Measurements from ENCODE around the gene NDOR1.

NDOR1 gene

DNA sequence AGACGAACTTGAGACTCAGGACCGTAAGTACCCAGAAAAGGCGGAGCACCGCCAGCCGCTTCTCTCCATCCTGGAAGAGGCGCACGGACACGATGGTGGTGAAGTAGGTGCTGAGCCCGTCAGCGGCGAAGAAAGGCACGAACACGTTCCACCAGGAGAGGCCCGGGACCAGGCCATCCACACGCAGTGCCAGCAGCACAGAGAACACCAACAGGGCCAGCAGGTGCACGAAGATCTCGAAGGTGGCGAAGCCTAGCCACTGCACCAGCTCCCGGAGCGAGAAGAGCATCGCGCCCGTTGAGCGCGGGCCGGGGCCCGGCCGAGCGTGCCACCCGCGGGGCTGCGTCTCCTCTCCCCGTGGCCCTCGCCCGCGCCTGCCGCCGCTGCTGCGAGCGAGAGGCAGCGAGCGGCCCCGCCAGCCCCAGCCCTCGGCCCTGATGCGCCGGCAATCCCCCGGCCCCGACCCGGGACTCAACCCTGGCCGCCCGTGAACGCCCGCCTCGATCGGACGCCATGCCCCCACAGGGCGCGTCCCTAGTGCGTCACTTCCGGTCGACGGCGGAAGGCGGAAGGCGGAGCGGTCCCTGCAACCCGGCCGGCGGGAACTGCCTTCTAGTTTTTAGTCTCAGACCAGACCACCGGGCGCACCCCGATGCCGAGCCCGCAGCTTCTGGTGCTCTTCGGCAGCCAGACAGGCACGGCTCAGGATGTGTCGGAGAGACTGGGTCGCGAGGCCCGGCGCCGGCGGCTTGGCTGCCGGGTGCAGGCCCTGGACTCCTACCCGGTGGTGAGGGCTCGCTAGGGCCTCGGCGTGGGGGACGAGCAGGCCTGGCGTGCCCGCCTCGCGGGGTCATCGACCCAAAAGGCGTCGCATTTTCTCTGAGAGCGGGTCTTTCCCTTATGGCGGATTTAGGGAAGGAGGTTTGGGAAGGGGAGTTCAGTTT, at the start of gene NDOR1, which contains the start of gene TMEM203:
TSS of gene NDOR1 (plus strand) at position 575 of the 944 bp plus-strand sequence. CDS start at position 653, 78 bp downstream.
TSS of gene TMEM203 (minus strand) at position 523 of the 944 bp plus-strand sequence. CDS start at position 289, 234 bp downstream.
- Histone ChIP-seq H3K4me3 (ENCODE audit: low read depth, low read length) (peak within 1 kb of the TSS; percentile 100), H3K36me3 (ENCODE audit: insufficient read depth, low read length) (no peaks in the 10 kb centered on the region), H2AFZ (ENCODE audit: low read length, unreplicated experiment) (peak within 1 kb of the TSS; percentile 76), H3K79me2 (ENCODE audit: control insufficient read depth, insufficient read depth, low read length, unreplicated experiment) (peaks cover 36% of the 10 kb centered on the region), H3K27me3 (ENCODE audit: insufficient read depth, low read length) (no peaks in the 10 kb centered on the region), H3K27ac (ENCODE audit: low read depth, low read length) (peak within 1 kb of the TSS; percentile 44; the same call in 1 of the 2 replicates), H3K4me1 (ENCODE audit: control insufficient read depth, insufficient read depth, low read length, unreplicated experiment) (peaks cover 17% of the 10 kb centered on the region)

GRCh38 chr9:137156567-137157375, 48.7 kb upstream of the NDOR1 start:
- H3K4me1 ChIP-seq (ENCODE audit: control insufficient read depth, insufficient read depth, low read length, unreplicated experiment), result no peaks in the 10 kb centered on the region

DNA sequence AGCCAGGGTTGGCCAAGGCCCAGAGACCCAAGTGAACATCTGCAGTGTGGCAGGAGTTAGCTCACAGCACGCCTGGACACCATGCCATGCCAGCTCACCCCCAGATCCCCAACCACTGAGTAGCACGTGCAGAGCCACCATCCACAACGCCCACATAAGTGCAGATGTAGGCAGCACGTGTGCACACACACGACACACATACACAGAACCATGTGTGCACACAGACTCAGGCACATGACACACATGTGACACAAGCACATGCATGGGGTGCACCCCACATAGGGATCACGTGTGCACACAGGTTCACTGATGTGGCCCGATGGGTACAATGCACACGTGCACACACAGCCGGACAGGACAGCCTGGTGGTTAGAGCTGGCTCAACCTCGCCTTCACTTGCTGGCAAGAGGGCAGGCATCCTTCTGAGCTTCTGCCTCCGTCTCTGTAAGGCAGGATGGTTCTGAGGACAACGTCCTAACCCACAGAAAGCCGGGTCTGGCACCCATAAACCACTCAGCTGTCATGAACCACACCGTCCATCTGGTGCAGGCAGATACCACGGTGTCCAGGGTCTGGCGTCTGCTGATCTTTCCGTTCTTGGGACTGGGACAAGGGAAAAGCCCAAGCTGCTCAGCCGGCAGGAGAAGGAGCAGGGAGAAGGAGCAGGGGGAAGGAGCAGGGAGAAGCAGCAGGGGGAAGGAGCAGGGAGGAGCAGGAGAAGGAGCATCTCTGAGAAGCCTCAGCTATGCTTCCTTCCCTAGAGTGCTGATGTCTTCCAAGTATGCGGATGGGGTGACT, 47.7 kb upstream of the NDOR1 start:
- Histone ChIP-seq H3K4me1 (ENCODE audit: control insufficient read depth, insufficient read depth, low read length, unreplicated experiment) (no peaks in the 10 kb centered on the region), H3K4me3 (ENCODE audit: low read depth, low read length) (no peak overlapping the region), H2AFZ (ENCODE audit: low read length, unreplicated experiment) (no peak overlapping the region), H3K36me3 (ENCODE audit: insufficient read depth, low read length) (no peaks in the 10 kb centered on the region), H3K27ac (ENCODE audit: low read depth, low read length) (no peak overlapping the region), H3K27me3 (ENCODE audit: insufficient read depth, low read length) (peaks cover 58% of the 10 kb centered on the region), H3K79me2 (ENCODE audit: control insufficient read depth, insufficient read depth, low read length, unreplicated experiment) (no peaks in the 10 kb centered on the region)

More at GRCh38 chr9:137156567-137157375, 48.7 kb upstream of the NDOR1 start:
- Histone ChIP-seq H3K4me3 (ENCODE audit: low read depth, low read length) (peak overlapping the region; percentile 61), H2AFZ (ENCODE audit: low read length, unreplicated experiment) (no peak overlapping the region), H3K36me3 (ENCODE audit: insufficient read depth, low read length) (no peaks in the 10 kb centered on the region), H3K27me3 (ENCODE audit: insufficient read depth, low read length) (peaks cover 48% of the 10 kb centered on the region), H3K27ac (ENCODE audit: low read depth, low read length) (no peak overlapping the region), H3K79me2 (ENCODE audit: control insufficient read depth, insufficient read depth, low read length, unreplicated experiment) (no peaks in the 10 kb centered on the region)

DNA sequence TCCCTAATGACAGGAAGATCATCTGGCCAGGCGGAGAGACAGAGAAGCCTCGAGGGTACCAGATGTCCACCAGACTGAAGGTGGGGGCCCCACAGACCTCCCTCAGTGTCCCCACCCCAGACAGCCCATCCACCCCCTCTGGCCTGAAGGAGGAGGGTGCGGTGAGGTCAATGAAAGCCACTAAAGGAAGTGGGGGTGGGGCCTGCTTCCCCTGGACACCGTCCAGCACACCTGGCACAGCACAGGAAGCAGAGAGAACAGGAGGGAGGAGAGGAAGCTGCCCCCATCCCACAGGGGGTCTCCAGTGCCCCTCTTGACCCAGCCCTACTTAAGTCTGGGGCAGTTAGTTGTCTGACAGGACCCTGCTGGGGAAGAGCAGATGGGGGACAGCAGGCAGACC, 46.9 kb upstream of the NDOR1 start:
- Histone ChIP-seq H3K79me2 (ENCODE audit: control insufficient read depth, insufficient read depth, low read length, unreplicated experiment) (no peaks in the 10 kb centered on the region), H3K36me3 (ENCODE audit: insufficient read depth, low read length) (no peaks in the 10 kb centered on the region), H3K27me3 (ENCODE audit: insufficient read depth, low read length) (peaks cover 67% of the 10 kb centered on the region), H3K4me3 (ENCODE audit: low read depth, low read length) (no peak overlapping the region), H3K4me1 (ENCODE audit: control insufficient read depth, insufficient read depth, low read length, unreplicated experiment) (no peaks in the 10 kb centered on the region), H3K27ac (ENCODE audit: low read depth, low read length) (no peak overlapping the region), H2AFZ (ENCODE audit: low read length, unreplicated experiment) (no peak overlapping the region)

- H3K79me2 ChIP-seq (ENCODE audit: control insufficient read depth, insufficient read depth, low read length, unreplicated experiment), result no peaks in the 10 kb centered on the region
- peaks cover 74% of the 10 kb centered on the region for H3K27me3 ChIP-seq (ENCODE audit: insufficient read depth, low read length)
- no peak overlapping the region for H3K27ac ChIP-seq (ENCODE audit: low read depth, low read length)
- H3K4me1 ChIP-seq (ENCODE audit: control insufficient read depth, insufficient read depth, low read length, unreplicated experiment), result no peaks in the 10 kb centered on the region
- no peak overlapping the region for H3K4me3 ChIP-seq (ENCODE audit: low read depth, low read length)
- no peaks in the 10 kb centered on the region for H3K36me3 ChIP-seq (ENCODE audit: insufficient read depth, low read length)
- H2AFZ ChIP-seq (ENCODE audit: low read length, unreplicated experiment), result no peak overlapping the region
Measured at GRCh38 chr9:137159105-137160053, 46.1 kb upstream of the NDOR1 start.

DNA sequence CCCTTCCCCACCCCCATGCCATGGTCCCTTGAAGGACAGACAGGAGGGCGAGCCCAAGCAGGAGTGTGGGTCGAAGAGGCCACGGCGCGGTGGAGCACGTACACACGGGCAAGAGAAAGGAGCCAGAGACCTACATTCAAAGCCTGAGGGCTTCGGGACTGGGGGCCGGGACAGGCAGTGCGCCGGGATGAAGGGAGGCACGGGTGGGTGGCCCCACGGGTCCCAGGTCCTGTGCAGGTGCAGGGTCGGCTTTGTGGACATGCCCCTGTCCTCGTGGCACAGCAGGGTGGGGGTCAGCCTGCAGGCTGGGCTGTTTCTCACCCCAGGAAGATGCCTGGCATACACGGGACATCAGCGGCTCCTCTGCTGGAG, 45.5 kb upstream of the NDOR1 start:
- Histone ChIP-seq H3K27ac (ENCODE audit: low read depth, low read length) (no peak overlapping the region), H3K4me3 (ENCODE audit: low read depth, low read length) (no peak overlapping the region), H3K79me2 (ENCODE audit: control insufficient read depth, insufficient read depth, low read length, unreplicated experiment) (no peaks in the 10 kb centered on the region), H3K36me3 (ENCODE audit: insufficient read depth, low read length) (no peaks in the 10 kb centered on the region), H3K27me3 (ENCODE audit: insufficient read depth, low read length) (peaks cover 81% of the 10 kb centered on the region), H2AFZ (ENCODE audit: low read length, unreplicated experiment) (no peak overlapping the region), H3K4me1 (ENCODE audit: control insufficient read depth, insufficient read depth, low read length, unreplicated experiment) (no peaks in the 10 kb centered on the region)

- no peaks in the 10 kb centered on the region for H3K4me1 ChIP-seq (ENCODE audit: control insufficient read depth, insufficient read depth, low read length, unreplicated experiment)
- H3K36me3 ChIP-seq (ENCODE audit: insufficient read depth, low read length), result no peaks in the 10 kb centered on the region
- H3K27me3 ChIP-seq (ENCODE audit: insufficient read depth, low read length), result peaks cover 88% of the 10 kb centered on the region
- H3K79me2 ChIP-seq (ENCODE audit: control insufficient read depth, insufficient read depth, low read length, unreplicated experiment), result no peaks in the 10 kb centered on the region
- no peak overlapping the region for H3K4me3 ChIP-seq (ENCODE audit: low read depth, low read length)
- H3K27ac ChIP-seq (ENCODE audit: low read depth, low read length), result no peak overlapping the region
- no peak overlapping the region for H2AFZ ChIP-seq (ENCODE audit: low read length, unreplicated experiment)
Measured at GRCh38 chr9:137160716-137161557, 44.6 kb upstream of the NDOR1 start.

GRCh38 chr9:137161558-137162486, 43.7 kb upstream of the NDOR1 start:
- H3K4me3 ChIP-seq (ENCODE audit: low read depth, low read length), result no peak overlapping the region

More at GRCh38 chr9:137161558-137162486, 43.7 kb upstream of the NDOR1 start:
- H3K36me3 ChIP-seq (ENCODE audit: insufficient read depth, low read length), result no peaks in the 10 kb centered on the region
- no peak overlapping the region for H3K27ac ChIP-seq (ENCODE audit: low read depth, low read length)
- no peaks in the 10 kb centered on the region for H3K79me2 ChIP-seq (ENCODE audit: control insufficient read depth, insufficient read depth, low read length, unreplicated experiment)
- no peaks in the 10 kb centered on the region for H3K4me1 ChIP-seq (ENCODE audit: control insufficient read depth, insufficient read depth, low read length, unreplicated experiment)
- no peak overlapping the region for H2AFZ ChIP-seq (ENCODE audit: low read length, unreplicated experiment)
- peaks cover 88% of the 10 kb centered on the region for H3K27me3 ChIP-seq (ENCODE audit: insufficient read depth, low read length)

Measured in ACC112 (cell line).